HG03175 (cell line): Measurements from ENCODE around the gene RBM4.

Experiments
- ATAC-seq: cut with Tn5 transposase; IDR thresholded peaks from one replicate; pipeline ENCODE4 v1.9.1; 2021; ENCODE audit warnings: mild to moderate bottlenecking, moderate library complexity; ENCODE audit not compliant: unreplicated experiment

The RBM4 gene

GRCh38 chr11:66687831-66688281, 49.4 kb downstream of the RBM4 start:
- no peak for ATAC-seq

GRCh38 chr11:66688561-66689534, 50.3 kb downstream of the RBM4 start:
- ATAC-seq, result no peak

GRCh38 chr11:66689661-66690590, 51.4 kb downstream of the RBM4 start:
- ATAC-seq, result no peak

GRCh38 chr11:66691311-66691980, 52.9 kb downstream of the RBM4 start:
- ATAC-seq, result no peak

- ATAC-seq, result no peak
These were observed 53.9 kb downstream of the RBM4 start for GRCh38 chr11:66692446-66692845.

GRCh38 chr11:66692871-66693331, 54.4 kb downstream of the RBM4 start:
- ATAC-seq, result no peak

GRCh38 chr11:66693356-66694055, 55.0 kb downstream of the RBM4 start:
- no peak for ATAC-seq

- no peak for ATAC-seq
These were observed 55.5 kb downstream of the RBM4 start for GRCh38 chr11:66694056-66694410.

GRCh38 chr11:66694732-66695207, 56.3 kb downstream of the RBM4 start:
- peak; percentile 61 for ATAC-seq
